Amygdala (tissue), 56 donors: ENCODE measurements around the gene NECAB2.

Experiments used
- DNase-seq, 56 donors: peaks; one replicate each; lab custom pipeline; 2025; lab: John Stamatoyannopoulos, UW

Gene NECAB2

DNA sequence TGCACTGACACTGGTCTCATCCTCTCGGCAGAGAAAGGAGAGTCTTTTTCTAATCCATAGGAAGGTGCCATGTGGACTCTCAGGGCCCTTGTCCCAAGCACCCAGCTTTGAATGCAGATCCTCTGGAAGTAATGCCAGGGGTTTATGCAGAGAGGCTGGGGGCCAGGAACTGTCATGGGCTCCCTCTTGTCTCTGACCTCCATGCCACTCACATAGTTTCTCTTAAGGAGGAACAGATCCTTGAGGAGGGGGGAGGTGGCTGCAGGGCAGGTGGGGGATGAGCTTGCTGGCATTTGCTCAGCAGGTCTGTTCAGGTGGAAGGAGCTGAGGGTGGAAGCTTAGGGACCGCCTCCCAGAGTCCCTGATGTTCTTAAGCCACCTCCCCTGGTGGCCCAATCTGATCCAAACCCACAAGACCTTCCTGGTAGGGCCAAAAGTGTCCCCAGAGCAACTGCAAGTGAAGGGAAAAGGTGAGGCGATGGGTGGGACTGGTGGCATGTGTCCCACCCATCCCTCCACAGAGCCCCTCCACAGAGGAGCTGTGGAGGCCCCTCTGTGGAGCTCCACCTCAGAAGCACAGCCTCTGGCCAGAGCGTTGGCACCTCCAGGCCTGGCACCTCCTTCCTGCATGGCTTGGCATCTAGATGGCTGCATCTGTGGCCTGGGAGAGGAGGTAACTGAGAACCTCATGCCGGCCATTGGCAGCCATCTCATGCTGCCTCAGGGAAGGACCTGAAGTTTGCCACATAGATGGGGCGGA lies 9.2 kb downstream of the NECAB2 start:
- no peak for DNase-seq

DNA sequence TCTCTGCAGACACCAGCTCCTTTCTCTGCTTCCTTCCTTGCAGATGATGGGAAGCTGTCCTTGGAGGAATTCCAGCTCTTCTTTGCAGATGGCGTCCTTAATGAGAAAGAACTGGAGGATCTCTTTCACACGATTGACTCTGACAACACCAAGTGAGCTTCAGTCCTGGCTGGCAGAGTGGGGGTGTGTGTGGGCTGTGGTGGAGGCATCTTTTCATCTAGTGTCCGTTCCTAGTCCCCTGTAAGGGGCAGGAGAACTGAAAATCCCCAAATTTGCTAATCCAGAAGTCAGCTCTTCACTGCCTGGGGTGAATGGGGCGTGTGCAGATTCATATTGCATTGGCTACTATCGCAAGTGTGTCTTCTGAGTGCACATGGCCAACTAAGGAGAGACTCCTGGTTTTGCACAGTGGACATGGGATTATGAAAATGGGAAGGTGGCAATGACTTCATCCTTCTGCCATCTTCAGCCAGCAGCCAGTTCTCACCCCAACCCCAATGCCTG lies 10.4 kb downstream of the NECAB2 start:
- no peak for DNase-seq

DNA sequence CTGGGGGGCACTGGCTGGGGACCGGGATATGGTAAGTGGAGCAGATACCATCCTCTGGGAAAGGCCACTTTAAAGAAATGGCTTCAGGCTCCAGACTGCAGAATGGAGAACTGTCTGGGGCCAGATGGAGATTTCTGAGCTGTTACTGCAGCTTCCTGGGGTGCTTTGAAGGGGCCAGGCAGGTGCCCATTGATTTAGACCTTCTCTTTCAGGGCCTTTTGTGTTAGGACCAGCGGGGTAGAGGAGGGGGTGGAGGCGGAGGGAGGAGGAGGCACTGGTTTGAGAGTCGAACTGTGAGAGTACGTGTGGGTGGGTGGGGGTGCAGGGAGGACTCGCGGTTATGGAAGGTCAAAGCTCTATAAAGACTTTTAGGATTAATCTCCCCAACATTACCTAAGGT lies 11.4 kb downstream of the NECAB2 start:
- no peak for DNase-seq

DNA sequence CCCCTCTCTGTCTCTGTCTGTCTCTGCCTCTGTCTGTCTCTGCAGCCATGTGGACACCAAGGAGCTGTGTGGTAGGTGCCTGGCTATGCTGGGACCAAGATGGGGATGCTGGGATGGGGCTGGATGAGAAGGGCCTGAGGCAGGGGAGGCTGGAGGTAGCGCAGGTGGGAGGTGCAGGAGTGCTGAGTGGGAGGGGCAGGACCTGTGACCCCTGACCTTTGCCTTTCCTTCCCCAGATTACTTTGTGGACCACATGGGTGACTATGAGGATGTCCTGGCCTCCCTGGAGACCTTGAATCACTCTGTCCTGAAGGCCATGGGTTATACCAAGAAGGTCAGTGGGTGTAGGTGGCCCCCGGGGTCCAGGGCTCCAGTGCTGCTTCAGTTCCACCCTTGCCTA lies 12.8 kb downstream of the NECAB2 start:
- DNase-seq: no peak

DNA sequence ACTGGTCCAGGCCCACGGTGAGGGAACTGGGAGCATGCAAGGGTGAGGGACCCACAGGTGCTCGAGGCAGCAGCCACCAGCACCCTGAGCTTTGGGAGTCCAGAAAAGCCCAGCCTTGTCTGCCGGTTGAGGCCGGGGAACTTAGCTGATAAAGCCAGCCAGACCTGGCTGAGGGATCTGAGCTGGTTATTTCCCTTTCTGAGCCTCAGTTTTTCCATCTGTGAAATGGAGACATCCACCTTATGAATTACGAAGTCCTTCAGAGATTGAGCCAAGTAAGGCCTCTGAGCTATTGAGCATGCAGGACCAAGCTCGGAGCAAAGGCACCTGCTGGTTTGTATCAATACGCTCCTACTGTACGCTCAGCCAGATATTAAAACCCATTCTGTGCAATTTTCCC lies 13.8 kb downstream of the NECAB2 start:
- DNase-seq: no peak

DNA sequence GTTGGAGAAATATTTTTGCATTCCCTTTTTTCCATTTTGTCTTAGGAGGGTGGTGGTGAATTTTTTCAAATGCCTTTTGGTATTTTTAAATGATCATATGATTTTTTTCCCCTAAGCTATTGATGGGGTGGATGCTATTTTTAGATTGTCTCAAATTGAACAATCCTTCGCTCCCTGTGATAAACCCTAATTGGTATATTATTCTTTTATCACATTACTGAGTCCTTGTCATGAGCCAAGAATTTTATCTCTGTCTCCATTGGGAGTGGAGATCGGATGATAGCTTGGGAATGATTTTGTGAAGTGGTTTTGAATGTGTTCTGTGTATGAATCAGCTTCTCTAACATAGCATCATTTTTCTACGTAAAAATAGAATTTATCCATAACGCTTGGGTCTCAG lies 15.4 kb downstream of the NECAB2 start:
- no peak for DNase-seq

DNA sequence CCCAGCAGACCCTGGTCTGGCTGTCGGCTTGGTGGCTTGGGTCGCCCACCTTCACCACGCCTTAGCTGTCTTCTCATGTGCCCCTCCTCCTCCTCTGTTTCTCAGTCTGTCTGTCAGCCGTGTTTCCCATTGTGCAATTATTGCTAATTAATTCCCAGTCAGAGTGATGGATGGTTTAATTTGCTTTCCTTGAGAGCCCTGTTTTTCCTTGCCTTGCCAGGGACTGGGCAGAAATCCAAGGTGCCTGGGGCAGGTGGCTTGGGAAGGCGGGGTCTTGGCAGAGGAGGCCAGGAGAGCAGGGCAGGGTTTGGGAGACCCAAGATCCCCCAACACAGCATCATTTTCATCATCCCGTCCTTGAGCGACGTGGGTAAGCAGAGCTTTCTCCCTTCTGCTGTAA lies 21.3 kb downstream of the NECAB2 start:
- peak in 2 of 56 donors; percentile 17 to 33 for DNase-seq

DNA sequence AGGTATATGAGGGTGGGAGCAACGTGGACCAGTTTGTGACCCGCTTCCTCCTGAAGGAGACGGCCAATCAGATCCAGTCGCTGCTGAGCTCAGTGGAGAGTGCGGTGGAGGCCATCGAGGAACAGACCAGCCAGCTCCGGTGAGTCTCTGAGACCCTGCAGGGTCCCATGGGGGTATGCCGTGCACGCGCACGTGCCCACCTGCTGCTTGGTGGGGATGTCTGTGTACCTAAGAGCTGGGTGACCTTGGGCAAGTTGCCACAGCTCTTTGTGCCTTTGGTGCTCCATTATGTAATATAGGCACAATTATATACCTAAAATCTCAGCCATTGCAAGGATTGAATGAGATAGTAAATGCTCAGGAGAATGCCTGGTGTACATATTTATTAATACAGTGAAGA lies 22.4 kb downstream of the NECAB2 start:
- no peak for DNase-seq

DNA sequence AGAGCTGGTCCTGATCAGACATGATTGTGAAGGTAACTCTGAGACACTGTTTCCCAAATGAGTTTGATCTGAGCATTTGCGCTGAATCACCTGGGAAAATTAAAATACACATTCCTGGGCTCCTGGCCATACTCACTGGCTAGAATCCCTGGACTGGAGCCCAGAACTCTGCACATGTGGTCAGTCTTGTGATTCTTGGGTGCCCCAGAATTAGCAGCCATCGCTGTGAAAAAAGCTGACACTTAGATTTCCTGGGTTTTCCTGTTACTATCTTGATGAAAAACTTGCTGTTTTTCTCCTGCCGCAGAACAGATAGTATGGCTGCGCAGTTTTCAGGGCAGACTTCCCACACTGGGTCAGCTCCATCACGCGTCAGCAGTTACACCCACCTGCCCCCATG lies 24.6 kb downstream of the NECAB2 start:
- peak in 32 of 56 donors; percentile 14 to 73 (median 31) for DNase-seq

DNA sequence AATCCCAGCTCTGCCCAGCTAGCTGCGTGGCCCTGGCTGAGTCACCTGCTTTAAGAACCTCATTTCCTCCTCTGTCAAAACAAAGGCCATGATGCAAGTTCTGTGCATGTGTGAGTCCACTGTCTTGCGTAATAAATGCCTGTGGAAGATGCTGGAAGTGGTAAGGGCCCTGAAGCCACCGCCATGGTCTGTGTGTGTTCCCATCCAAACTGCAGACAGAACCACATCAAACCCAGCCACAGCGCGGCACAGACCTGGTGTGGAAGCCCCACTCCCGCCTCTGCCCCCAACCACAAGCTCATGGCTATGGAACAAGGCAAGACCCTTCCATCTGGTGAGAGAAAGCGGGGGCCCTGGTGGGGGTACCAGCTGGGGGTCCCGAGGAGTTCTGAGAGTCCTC lies 26.0 kb downstream of the NECAB2 start:
- DNase-seq: no peak

DNA sequence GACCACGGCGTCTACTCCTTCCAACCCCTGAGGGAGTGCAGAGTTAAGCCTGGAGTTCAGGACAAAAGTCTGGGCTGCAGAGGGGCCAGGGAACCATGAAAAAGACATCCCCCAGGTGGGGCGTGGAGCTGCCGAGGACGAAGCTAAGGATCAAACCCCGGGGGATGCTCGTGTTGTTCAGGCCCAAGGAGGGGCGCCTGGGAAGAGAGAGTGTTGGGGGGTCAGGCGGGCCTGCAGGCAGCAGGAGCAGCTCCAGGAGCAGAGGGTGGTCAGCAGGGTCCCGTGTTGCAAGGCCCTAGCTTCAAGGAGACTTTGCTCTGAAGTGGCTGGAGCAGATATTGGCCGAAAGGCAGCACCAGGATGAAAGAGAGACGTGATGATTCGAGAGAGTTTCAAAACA lies 26.7 kb downstream of the NECAB2 start:
- DNase-seq: no peak

DNA sequence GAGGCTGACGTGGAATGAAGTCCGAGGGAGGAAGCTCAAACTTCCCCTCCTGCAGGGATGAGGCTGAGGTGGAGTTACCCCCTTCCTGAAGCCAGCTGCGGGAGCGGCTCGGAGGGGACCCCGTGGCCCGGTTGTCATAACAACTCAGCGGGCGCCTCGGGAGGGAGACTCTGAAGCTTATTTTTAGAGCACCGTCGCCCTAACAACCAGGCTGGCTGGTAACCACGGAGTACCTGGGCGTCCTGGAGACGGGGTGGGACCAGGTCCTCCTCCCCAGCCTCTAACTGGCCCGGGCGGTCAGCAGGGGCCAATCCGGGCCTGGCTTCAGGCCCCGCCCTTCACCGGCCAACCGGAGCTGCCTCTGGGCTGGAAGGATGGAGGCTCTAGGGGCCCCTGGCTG lies 27.7 kb downstream of the NECAB2 start:
- peak in 37 of 56 donors; percentile 10 to 76 (median 40) for DNase-seq

DNA sequence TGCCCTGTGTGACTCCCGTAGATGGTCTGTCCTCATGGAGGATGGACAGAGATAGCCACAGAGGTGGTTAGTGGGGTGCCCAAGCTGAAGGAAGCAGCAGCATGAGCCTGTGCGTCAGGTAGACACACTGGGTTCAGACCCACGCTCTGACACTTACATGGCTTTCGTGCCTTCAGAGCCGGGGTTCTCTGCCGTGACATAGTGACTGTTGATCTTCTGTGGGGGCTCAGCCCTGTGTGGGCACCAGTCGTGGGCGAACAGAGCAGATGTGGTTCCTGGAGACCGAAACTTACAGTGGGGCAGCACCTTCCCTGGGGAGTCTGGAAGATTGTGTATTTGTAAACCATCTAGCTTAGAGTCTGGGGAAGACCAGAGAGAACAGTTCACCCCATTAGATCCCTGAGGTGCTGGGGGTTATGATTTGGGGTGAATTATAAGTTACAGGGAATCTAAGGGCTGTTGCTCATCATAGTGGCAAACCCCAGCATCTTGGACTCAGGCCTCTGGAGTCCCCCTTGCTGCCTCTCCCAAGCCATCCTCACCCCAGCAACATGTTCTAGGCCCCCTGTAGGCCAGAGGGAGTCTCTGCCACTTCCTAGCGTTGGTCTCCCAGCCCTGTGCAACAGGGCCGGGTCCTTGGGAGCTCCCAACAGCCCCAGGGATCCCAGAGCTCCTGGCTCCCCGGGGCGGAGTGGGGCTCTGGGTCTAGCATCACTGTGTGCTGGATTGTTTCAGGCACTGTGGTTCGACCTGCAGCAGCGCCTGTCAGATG lies 28.6 kb downstream of the NECAB2 start:
- no peak for DNase-seq

DNA sequence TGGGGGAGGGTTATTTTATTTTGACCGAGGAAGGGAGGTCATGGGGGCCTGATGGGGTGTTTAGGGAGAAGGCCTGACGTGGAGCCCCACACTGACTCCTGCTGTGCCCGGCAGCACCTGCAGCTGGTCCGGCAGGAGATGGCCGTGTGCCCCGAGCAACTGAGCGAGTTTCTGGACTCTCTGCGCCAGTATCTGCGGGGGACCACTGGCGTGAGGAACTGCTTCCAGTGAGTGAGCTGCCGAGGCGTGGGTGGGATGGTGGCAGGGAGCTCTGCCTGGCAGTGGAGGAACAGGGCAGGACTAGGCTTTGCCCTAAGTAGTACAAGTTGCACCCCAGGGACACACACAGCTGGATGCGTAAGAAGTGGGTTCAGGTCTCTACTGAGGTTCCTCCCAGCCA lies 30.0 kb downstream of the NECAB2 start:
- DNase-seq: no peak

DNA sequence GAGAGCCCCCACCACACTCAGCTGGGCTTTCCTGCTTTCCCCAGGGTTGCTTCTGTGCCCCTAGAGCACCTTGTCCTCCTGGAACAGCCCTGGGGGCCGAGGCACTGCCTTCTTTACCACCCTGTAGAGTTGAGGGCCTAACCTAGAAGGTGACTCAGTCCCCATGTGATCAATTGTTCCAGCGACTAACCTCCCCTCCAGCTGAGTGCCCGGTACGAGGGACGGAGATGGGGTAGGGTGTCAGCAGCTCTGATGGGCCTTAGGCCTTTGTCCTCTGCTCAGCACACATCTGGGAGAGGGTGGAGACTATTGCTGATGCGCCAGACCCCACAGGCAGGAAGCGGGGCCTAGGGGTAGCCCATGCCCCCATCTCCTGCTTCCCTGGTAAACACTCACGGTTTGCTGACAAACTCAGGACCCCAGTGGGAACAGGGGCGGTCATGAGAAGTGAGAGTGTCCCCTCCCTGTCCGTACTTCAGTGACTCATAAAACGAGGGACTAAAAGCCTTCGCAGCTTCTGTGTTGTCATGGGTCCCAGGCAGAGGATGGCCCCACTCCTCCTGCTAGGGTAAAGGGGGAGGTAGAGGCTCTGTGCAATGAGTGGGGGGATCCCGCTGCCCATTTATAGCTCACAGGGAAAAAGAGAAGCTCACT lies 33.1 kb downstream of the NECAB2 start:
- DNase-seq: no peak

DNA sequence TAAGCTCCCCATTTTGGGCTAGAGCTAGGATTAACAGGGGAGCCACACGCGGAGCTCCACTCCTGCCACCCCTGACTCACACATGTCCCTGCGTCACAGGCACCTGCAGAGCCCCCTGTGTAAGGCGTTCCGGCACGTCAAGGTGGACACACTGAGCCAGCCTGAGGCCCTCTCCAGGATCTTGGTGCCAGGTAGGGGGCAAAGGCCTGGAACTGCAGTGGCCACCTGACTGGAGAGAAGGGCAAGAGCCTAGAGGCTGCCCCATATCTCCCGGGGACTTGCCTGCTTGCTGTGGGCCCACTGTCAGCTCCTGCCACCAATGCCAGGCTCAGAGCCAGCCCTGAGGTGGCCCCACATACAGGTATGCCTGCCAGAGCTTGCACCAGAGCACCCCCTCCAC lies 33.7 kb downstream of the NECAB2 start:
- no peak for DNase-seq

DNA sequence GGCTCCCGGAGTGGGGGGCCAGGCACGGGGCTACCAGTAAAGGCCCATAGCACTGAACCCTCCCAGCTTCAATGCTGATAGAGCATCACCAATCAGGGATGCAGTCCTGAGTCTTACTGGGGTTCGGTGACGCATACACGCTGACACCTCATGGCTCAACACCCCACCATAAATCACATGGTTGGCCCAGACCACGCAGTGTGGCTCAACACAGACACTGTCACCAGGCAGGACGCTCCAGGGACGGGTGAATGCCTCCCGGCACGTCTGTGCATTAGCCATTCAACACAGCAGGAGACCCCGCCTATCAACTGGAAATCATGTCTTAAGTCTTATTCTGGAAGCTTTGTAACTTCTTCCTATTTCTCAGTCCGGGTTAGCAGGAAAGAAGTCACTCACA lies 35.0 kb downstream of the NECAB2 start:
- peak in 1 of 56 donors; percentile 22 for DNase-seq

DNA sequence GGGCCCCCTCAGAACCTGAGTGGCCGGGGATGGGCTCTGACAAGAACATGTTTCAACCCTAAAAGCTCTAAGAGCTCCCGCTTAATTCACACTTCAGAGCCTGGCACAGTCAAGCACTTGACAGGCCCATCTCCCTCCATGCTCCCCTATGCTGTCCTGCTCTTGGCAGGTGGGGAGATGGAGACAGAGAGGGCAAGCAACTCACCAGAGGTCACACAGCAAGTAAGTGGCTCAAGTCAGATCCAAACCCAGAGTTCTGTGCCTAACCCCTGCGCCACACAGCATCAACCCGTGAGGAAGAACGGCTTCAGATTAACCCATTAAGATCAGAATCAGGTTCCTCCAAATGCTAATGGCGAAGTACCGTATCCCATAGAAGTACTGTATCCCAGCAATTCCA lies 36.4 kb downstream of the NECAB2 start:
- DNase-seq: no peak

DNA sequence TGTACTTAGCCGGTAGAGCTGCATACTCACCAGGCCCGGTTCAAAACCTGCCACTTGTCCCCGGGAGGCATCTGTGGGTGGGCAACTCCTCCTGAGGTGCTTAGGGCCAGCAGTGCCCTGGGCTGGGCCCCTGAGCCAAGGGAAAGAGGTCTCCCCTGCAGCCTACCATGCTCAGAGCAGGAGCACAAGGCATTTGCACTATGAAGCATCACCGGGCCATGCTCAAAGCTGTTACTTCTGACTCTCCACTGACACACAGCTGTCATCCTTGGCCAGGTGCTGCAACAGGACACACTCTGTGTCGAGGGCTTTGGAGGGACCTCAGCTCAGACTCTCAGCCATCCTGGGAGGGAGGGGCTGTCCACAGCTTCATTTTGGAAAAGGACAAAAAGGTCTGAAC lies 37.3 kb downstream of the NECAB2 start:
- DNase-seq: no peak

DNA sequence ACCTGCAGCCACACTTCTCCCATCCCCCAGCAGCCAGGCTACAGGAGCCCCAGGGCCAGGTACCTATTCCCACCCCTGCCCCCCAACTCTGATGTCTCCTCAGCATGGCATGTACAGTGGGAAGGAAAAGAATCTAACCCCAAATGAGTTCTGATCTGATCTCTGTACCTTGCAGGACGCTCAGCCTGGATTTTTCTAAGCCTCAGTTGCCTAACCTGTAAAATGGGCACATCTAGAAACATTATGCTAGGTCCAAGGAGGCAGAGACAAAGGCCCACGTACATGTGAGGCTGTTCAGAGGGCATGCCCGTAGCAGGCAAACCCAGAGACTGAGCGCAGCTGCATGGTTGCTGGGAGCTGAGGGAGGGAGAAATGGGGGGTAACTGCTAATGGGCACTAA lies 39.5 kb downstream of the NECAB2 start:
- no peak for DNase-seq

DNA sequence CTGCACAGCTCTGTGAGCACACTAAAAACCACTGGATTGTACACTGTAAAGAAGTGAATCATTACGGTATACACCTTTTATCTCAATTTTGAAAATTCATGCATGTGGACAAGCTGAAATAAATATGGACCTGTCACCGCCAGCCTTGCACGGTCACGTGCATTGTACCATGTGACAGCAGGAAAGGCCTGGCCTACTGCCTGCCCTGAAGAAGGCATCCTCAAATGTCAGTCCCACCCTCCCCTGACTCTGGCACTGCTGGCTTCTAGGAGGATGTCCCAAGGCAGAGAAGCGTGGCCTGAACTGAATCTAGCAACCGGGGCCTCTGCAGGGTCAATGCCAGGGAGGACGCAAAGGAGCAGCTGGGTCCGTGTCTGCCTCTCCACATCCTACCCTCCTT lies 39.9 kb downstream of the NECAB2 start:
- no peak for DNase-seq
